Smooth muscle cell (in vitro differentiated cells): ENCODE measurements around the gene KY. TPM values are rescaled to one million over a fixed set of nuclear protein-coding genes. Genes with fewer than 3 reads are reported as not detected.

Experiments
- DNase-seq: peaks from one replicate; lab custom pipeline; 2025; ENCODE audit not compliant: unreplicated experiment; lab: John Stamatoyannopoulos, UW
- H2AFZ ChIP-seq: fragments of 200-600 bp; sonication (generic); 2 replicates; pipeline ENCODE4 v1.6.0; 2016; ENCODE audit warnings: antibody characterized with exemption, low read depth, mild to moderate bottlenecking
- H3F3A ChIP-seq: fragments of 200-600 bp; sonication (generic); 2 replicates; pipeline ENCODE4 v1.6.0; 2017; ENCODE audit warnings: antibody characterized with exemption, low read depth
- H3K27ac ChIP-seq: fragments of 200-600 bp; sonication (generic); 2 replicates; pipeline ENCODE4 v1.5.1; 2016; ENCODE audit warnings: low read depth, mild to moderate bottlenecking
- H3K27me3 ChIP-seq: fragments of 200-600 bp; sonication (generic); 2 replicates; pipeline ENCODE4 v1.6.1; 2016; ENCODE audit warnings: low read depth, mild to moderate bottlenecking
- H3K36me3 ChIP-seq: fragments of 200-600 bp; sonication (generic); 2 replicates; pipeline ENCODE4 v1.5.1; 2016; ENCODE audit warnings: low read depth
- H3K4me1 ChIP-seq: fragments of 200-600 bp; sonication (generic); 2 replicates; pipeline ENCODE4 v1.5.1; 2016; ENCODE audit warnings: low read depth
- H3K4me2 ChIP-seq: fragments of 200-600 bp; sonication (generic); 2 replicates; pipeline ENCODE4 v1.6.0; 2016; ENCODE audit warnings: mild to moderate bottlenecking
- H3K4me3 ChIP-seq: fragments of 200-600 bp; sonication (generic); 2 replicates; pipeline ENCODE4 v1.5.1; 2016; ENCODE audit warnings: mild to moderate bottlenecking
- H3K79me2 ChIP-seq: fragments of 200-600 bp; sonication (generic); 2 replicates; pipeline ENCODE4 v1.6.0; 2016; ENCODE audit warnings: low read depth, mild to moderate bottlenecking
- H3K9ac ChIP-seq: fragments of 200-600 bp; sonication (generic); 2 replicates; pipeline ENCODE4 v1.6.0; 2016; ENCODE audit warnings: low read depth
- H3K9me3 ChIP-seq: fragments of 200-600 bp; sonication (generic); replicated peaks from 2 replicates; pipeline ENCODE4 v1.5.1; 2016; ENCODE audit warnings: low read depth
- H4K20me1 ChIP-seq: fragments of 200-600 bp; sonication (generic); 2 replicates; pipeline ENCODE4 v1.6.0; 2016; ENCODE audit warnings: low read depth
- whole genome bisulfite sequencing: methylation state at CpG from one replicate; pipeline ENCODE4 v1.1.7; 2016; ENCODE audit warnings: low lambda C conversion rate; 5-methylcytosine and 5-hydroxymethylcytosine counted together
- polyA plus RNA-seq: library from polyadenylated mRNA; unstranded; fragments of >200 nt; fragmentation: Nextera tagmentation; extraction: Ambion mirVana; gene quantifications from 2 replicates; pipeline ENCODE4 v1.2.1, GENCODE V29; 2016
- total RNA-seq: library from RNA; depleted of rRNA; stranded (reverse); fragments of >200 nt; gene quantifications from 2 replicates; pipeline ENCODE4 v1.2.3, GENCODE V29; 2014
- TF ChIP-seq, protein P1 (sequence below): fragments of 200-600 bp; sonication (generic); IDR thresholded peaks from 2 replicates; pipeline ENCODE4 v1.5.1; 2017; ENCODE audit warnings: borderline replicate concordance, mild to moderate bottlenecking, antibody characterized with exemption; ENCODE audit not compliant: insufficient read depth, poor library complexity, severe bottlenecking

Gene KY
- total and polyA plus RNA-seq, 2 experiments from 2014 or later: 0.07 to 0.09 TPM

DNA sequence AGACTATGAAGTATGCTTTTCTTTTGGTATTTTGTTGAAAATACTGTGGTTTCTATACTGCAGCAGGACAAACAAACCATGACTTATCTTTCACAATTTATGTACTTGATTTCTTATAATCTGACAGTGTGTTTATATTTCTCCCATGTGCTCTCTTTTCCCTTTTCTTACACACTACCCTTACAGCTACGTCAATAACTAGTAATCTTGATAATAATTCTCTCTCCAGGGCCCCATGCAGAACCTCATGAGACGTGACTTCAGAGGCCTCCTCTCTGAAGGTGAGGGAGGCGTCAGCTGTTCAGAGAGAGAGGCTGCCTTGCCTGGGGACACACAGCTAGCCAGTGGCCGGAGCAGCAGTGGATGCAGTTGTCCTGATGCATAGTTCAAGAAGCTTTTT lies 35.9 kb downstream of the KY start:
- H3K36me3 ChIP-seq: no peaks in the 10 kb centered on the region
- no peaks in the 10 kb centered on the region for H3K9me3 ChIP-seq
- H3K4me1 ChIP-seq: no peaks in the 10 kb centered on the region
- H3K4me3 ChIP-seq: no peak overlapping the region
- no peak for DNase-seq
- H3K9ac ChIP-seq: no peak overlapping the region
- peaks cover 6% of the 10 kb centered on the region for H3K27me3 ChIP-seq
- no peak overlapping the region for H3K4me2 ChIP-seq
- H3F3A ChIP-seq: no peaks in the 10 kb centered on the region
- TF ChIP-seq, protein P1, sequence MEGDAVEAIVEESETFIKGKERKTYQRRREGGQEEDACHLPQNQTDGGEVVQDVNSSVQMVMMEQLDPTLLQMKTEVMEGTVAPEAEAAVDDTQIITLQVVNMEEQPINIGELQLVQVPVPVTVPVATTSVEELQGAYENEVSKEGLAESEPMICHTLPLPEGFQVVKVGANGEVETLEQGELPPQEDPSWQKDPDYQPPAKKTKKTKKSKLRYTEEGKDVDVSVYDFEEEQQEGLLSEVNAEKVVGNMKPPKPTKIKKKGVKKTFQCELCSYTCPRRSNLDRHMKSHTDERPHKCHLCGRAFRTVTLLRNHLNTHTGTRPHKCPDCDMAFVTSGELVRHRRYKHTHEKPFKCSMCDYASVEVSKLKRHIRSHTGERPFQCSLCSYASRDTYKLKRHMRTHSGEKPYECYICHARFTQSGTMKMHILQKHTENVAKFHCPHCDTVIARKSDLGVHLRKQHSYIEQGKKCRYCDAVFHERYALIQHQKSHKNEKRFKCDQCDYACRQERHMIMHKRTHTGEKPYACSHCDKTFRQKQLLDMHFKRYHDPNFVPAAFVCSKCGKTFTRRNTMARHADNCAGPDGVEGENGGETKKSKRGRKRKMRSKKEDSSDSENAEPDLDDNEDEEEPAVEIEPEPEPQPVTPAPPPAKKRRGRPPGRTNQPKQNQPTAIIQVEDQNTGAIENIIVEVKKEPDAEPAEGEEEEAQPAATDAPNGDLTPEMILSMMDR: no peak
- no peak overlapping the region for H3K27ac ChIP-seq
- no peaks in the 10 kb centered on the region for H4K20me1 ChIP-seq
- no peak overlapping the region for H2AFZ ChIP-seq
- H3K79me2 ChIP-seq: no peaks in the 10 kb centered on the region
- 89% methylated on average over 4 of the region's 4 CpGs for WGBS

DNA sequence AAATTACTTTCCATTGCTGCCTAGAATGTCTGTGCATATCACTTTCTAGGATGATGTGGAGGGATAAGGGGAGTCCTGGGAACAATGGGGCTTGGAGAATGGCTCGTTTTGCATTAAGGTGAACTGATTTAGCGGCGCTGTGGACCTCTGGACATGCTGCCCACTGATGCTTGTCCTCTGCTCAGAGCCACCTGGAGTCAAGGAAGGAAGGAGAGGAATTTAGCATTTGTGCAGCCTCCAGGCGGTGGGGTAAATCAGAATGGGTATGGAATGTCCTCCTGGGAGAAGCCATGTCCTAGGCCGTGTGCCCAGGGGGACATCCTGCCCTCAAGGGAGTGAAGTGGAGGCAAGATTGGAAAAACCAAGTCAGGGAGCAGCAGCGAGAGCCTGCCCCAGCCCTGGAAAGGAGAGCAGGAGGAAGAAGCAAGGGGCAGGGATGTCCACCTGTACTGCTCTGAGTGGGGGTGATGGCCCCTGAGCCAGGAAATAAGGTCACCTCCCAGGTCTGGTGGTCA lies 37.8 kb downstream of the KY start:
- no peaks in the 10 kb centered on the region for H3F3A ChIP-seq
- no peaks in the 10 kb centered on the region for H3K36me3 ChIP-seq
- no peak overlapping the region for H2AFZ ChIP-seq
- H3K4me3 ChIP-seq: no peak overlapping the region
- no peak overlapping the region for H3K4me2 ChIP-seq
- H3K4me1 ChIP-seq: no peaks in the 10 kb centered on the region
- H3K9me3 ChIP-seq: no peaks in the 10 kb centered on the region
- H3K9ac ChIP-seq: no peak overlapping the region
- no peaks in the 10 kb centered on the region for H3K79me2 ChIP-seq
- H4K20me1 ChIP-seq: no peaks in the 10 kb centered on the region
- H3K27me3 ChIP-seq: peaks cover 7% of the 10 kb centered on the region
- TF ChIP-seq, protein P1: no peak
- H3K27ac ChIP-seq: no peak overlapping the region
- WGBS: 70% methylated on average over 6 of the region's 6 CpGs
- no peak for DNase-seq

DNA sequence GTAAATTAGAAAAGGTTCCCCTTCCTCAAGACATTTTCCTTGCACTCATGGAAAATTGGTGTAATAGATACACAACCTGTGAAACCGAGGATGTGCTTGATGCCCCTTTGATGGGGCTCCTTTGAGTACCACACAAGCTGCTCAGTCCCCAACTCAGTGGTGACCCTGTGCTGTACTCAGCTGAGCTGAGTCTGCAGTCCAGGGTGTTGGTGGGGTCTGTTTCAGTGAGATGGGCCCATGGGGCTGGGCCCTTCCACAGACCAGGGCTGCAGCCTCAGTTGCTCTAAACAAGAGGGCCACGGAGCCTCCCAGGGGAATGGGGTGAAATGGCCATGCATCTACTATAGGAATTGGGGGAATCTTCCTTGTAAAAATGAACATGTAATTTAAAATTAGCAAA lies 39.3 kb downstream of the KY start:
- DNase-seq: no peak

More for the DNA sequence above, 39.3 kb downstream of the KY start:
- H3F3A ChIP-seq: no peaks in the 10 kb centered on the region
- 88% methylated on average over 2 of the region's 2 CpGs for WGBS
- no peak overlapping the region for H3K9ac ChIP-seq
- no peak overlapping the region for H3K27ac ChIP-seq
- H3K27me3 ChIP-seq: peaks cover 7% of the 10 kb centered on the region
- H3K4me1 ChIP-seq: no peaks in the 10 kb centered on the region
- no peak overlapping the region for H3K4me2 ChIP-seq
- no peak overlapping the region for H3K4me3 ChIP-seq
- no peaks in the 10 kb centered on the region for H3K9me3 ChIP-seq
- TF ChIP-seq, protein P1: no peak
- H3K79me2 ChIP-seq: no peaks in the 10 kb centered on the region
- H4K20me1 ChIP-seq: no peaks in the 10 kb centered on the region
- no peaks in the 10 kb centered on the region for H3K36me3 ChIP-seq
- H2AFZ ChIP-seq: no peak overlapping the region
